Stimulated activated CD8-positive, alpha-beta memory T cell treated with anti-CD3 and anti-CD28 coated beads, Interleukin-15, amount 100 ng/mL, for 4 hours (primary cell): ENCODE data around the gene SLC39A2.
A peak's percentile ranks its signal among the peaks of the same experiment; 100 is the strongest.
"Not testable (repeated sequence)": the region's sequence is repeated elsewhere in the genome, so short reads cannot be mapped to it uniquely, and the experiment has no call there.

Experiments
- DNase-seq, 2 donors: peaks; one replicate each; pipeline ENCODE4 v3.0.0-alpha.2; 2020; ENCODE audit warnings: low read depth in 2 of 2

Gene SLC39A2, protein sequence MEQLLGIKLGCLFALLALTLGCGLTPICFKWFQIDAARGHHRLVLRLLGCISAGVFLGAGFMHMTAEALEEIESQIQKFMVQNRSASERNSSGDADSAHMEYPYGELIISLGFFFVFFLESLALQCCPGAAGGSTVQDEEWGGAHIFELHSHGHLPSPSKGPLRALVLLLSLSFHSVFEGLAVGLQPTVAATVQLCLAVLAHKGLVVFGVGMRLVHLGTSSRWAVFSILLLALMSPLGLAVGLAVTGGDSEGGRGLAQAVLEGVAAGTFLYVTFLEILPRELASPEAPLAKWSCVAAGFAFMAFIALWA

DNA sequence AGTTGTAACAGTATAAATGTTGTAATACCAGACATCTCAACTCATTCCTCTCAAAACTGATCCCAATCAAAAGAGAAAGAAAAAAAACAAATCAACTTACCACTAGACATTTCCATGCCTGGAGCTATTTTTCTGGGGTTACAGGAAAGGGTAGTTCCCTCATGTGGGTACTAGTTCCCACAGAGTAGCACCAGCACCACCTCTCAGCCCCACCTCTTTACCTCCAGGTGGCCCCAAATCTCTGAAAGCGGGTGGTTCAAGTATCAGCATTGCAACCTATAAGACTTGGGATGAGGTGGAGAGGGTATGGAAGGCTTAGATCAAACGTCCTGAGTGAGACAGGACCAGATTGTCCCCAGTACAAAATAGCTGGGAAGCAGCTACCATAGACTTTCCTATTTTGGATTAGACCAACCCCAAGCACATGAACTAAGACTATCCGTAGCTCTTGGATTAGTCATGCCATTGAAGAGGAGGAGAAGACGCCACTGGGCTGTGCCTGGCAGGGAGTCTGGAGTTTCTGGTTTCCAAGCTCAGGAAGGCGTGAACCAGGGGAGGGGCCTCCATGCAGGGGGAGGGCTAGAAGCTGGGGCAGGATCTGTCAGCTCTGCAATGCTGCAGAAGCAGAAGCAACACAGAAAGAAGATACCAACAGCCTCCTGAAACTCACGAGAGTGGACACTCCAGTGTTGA lies at the start of gene SLC39A2:
SLC39A2 (plus strand) TSS at position 620 of the 693 bp plus-strand sequence. CDS start 154 bp downstream, outside the sequence.
- no peak for DNase-seq

DNA sequence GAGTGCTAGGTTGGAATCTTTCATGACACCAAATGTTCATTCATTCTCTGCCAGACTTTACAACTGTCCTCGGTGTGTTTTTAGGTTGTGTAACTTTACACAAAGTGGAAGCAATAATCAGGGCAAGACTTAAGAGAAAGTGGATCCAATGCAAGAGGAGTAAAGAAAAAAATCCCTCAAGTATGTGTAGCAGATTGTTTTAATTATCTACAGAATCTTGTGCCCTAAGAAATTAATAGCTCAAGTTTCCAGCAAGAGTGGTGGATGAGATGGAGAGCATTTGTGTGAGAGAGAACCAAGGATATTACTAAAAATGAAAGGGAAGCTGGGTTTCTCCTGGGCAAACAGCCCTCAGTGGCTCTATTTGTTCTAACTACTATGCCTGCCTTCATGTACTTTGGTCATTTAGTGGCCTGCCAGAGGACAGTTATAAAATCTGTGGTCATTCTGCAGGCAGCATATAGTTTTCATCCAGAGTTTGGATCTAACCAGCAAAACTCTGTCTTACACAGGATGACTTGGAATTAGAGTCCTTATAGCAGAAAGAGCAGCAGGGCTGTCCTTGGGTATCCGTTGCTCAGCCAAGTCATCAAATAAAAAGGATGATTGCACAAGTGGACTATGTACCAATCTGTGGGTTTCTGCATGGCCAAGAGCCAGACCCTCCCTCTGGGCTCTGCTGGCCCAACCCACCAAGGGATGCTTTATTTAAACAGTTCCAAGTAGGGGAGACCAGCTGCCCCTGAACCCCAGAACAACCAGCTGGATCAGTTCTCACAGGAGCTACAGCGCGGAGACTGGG lies 44.2 kb upstream of the SLC39A2 start, which contains the start of gene RNASE2:
RNASE2 (plus strand) TSS at position 752 of the 802 bp plus-strand sequence. CDS start 285 bp downstream, outside the sequence.
- not testable (repeated sequence) for DNase-seq

DNA sequence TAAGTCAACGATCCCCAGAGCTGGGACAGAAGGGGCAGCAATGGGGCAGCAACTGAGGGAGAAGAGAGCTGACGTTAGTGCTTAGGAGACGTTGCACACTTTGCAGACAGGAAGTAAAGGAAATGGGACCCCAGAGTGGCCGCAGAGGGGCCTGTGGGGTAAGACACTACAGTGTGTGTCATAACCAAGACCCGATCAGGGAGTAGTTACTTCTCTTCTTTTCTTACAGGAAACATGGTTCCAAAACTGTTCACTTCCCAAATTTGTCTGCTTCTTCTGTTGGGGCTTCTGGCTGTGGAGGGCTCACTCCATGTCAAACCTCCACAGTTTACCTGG lies 43.6 kb upstream of the SLC39A2 start:
- DNase-seq: not testable (repeated sequence)

DNA sequence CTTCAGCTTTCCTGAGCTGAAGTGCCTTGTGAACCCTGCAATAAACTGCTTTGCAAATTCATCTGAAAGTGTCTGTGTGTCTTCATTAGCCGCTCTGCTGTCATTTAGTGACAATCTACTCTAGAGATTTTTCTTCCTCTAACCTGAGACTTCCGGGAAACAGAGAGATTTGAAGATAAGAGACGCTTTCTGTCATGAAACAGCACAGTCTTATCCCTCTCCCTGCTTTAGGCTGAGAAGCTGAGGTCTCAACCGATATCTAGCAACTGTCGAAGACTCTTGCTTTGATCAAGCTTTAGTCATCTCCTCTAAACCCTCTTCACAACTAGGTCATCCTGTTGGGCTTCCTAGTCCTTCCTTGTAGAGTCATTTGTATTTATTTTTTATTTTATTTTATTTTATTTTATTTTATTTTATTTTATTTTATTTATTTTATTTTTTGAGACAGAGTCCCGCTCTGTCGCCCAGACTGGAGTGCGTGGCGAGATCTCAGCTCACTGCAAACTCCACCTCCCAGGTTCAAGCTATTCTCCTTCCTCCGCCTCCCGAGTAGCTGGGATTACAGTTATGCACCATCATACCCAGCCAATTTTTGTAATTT lies 42.6 kb upstream of the SLC39A2 start:
- no peak for DNase-seq

DNA sequence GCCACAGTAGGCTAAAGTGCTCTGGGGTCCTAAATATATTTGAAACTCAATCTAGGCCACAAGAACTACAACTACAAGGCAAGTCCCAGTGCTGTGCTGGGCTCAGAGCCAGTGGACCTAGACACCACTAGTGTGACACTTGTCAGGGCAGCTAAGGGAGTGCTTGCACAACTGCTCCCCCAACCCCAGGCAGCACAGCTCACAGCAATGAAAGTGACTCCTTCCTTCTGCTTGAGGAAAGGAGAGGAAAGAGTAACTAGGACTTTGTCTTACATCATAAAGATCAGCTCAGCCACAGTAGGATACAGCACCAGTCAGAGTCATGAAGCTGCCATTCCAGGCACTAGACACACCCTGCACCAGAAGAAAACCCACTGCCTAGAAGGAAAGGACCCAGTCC lies 40.1 kb upstream of the SLC39A2 start:
- not testable (repeated sequence) for DNase-seq

DNA sequence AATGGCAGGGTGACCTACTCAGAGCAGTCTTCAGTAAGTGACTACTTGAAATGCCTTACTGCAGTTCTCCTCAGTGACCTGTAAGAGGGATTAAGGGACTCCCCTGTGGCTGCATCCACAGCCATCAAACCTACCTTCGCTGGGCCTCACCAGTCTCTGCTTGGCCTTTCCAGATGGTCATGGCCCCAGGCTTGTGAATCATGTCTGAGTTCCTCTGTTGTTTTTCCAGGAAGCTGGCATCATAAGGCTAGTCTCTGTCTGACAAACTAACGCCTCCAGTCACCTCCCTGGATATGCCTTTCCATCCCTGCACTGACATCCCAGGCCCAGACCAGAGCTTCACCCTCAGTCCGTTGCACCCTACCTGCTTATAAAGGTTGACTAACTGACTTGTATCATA lies 29.8 kb upstream of the SLC39A2 start:
- DNase-seq: no peak

DNA sequence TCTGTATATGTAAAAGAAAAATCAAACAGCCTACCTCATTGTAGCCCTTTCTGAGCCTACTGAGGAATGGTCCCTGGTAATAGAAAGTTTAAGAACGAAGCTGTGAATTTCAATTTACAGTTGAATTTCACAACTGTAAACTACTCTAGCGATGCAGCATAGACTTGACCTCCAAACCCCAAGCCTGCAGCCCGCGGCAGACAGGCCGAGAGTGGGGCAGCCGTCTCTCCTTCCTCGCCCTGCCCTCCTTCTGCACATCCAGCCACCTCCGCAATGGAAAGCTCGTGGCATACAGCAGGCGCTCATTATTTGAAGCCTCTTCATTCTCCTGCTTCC lies 28.5 kb upstream of the SLC39A2 start:
- DNase-seq: no peak

DNA sequence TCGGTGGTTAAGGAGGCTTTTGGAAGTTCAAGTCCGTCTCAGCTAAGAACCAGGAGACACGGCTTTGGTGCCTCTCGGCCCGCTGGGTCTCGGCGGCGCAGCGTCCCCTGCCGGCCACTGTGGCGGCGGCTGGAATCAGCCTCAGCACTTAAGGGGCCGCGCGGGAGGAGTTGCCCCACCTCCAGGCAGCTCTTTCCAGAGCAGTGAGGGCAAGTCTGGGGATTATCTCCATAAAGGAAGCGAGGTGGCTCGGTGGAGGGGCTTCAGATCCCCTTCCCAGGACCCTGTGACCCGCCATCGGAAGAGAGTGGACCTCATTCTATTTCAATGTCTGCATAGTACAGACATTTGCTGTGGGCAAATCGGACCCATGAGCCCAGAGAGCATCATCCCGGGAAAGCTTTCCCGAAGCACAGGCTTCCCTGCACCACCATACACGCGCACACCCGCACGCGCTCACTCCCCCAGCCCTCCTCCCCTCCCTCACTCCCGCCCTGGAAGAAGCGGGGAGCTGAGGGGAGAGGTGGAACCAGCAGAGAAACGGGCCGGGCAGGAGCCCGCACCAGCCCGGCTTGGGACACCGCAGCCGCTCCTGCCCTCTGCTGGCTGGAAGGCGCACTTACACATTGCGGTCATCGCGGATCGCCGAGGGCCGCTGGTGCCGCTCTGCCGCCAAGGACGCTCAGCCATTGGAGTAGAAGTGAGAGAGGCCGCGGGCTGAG lies 27.9 kb upstream of the SLC39A2 start:
- DNase-seq: peak; percentile 34 to 53

DNA sequence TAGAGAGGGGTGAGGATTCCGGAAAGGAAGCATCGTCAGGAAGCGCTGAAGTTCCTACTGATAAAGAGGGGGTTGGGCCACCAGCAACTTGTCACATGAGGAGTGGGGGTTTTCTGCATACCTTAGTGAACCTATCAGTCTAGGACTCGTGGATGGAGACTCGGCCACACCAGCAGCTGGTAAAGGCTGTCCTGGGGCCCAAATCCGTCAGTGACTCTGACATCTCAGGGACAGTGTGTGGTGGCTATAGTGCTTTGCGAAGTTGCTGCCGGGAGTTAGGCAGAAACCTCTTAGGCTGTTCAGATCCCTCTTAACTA lies 27.4 kb upstream of the SLC39A2 start:
- no peak for DNase-seq

DNA sequence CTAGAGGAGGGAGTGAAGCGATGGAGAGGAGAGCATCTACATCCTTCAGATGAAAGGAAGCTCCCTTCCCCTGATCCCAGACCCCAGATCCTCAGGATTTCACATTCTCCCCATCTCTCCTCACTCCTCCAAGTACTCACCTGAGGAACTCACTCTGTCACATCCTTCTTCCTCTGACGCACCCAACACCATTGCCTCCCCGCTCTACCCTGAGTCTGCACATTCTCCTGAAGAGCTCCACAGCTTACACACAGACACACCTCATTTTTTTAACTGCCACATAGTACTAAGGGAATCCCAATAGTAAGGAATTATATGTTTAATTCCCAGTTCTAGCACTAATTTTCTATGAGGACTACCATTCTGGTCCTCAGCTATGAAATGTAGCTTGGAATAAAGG lies 25.6 kb upstream of the SLC39A2 start:
- no peak for DNase-seq

DNA sequence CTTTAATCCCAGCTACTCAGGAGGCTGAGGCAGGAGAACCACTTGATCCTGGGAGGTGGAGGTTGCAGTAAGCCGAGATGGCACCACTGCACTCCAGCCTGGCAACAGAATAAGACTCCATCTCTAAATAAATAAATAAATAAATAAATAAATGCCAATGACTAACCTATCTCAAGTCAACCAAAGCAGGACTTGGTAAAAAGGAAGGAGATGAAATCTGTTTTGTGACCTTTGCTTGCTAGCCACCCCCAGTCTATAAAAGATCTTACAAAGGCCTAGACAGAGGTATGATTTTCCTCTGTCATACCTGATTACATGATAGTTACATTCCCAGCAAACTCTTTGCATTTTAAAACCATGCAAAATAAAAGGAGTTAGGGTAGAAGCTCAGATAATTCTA lies 22.8 kb upstream of the SLC39A2 start:
- DNase-seq: no peak

DNA sequence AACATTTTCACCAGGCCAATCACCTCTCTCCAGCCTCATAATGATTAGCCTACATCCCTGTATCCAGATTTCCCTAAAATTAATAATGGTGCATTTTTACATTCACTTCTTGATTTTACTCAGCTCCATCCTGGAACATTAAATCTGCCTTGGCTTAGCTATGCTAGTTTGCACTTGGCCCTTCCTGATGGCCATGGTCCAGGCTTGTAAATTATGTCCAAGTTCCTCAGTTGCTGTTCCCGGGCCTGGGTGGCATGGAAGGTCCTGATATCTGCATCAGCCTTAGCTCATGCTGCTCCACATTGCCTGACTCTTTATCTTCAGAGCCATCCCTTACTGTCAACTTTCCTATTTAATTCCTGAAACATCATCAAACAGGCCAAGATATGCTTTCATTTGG lies 20.4 kb upstream of the SLC39A2 start:
- no peak for DNase-seq

DNA sequence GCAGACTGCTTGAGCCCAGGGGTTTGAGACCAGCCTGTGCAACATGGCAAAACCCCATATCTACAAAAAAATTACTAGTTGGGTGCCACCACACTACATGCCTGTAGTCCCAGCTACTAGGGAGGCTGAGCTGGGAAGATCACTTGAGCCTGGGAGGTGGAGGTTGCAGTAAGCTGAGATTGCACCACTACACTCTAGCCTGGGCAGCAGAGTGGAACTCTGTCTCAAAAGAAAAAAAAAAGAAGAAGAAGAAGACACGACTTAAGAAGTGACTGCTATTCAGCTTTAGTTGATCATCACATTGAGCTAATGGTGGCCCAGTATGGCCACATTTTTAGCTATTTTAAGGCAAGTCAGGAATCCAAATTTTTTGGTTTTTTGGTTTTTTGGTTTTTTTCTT lies 18.2 kb upstream of the SLC39A2 start:
- DNase-seq: no peak

DNA sequence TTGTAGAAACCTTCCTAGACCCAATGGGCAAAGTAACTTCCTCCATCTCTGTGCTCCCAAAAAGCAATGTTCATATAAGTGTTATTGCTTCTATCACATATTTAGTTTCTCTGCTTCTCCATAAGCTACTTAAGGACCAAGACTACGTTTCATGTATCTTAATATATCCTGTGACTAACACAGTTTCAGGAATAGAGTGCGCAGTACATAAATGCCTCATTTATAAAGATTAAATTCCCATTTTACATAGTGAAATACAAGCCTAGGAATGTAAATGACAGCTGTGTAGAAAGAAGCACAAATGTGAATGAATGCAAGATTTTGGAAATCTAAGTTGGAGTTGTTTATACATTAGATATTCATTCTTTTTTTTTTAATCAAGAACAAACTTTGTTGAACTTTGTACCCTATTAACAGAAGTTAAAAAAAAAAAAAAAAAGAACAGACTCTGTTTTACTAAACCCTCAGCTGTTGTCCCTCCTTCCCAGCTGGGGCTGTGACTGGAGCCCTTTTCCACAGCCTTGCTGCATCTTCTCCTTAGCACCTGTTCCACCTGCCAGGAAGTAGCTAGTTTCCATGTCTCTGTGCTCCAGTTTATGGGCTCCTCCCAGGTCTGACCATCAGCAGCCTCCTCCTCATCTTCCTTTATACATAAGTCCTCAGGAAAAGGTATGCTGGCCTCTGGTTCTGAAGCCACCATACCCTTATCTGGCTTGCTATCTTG lies 16.3 kb upstream of the SLC39A2 start:
- DNase-seq: no peak

DNA sequence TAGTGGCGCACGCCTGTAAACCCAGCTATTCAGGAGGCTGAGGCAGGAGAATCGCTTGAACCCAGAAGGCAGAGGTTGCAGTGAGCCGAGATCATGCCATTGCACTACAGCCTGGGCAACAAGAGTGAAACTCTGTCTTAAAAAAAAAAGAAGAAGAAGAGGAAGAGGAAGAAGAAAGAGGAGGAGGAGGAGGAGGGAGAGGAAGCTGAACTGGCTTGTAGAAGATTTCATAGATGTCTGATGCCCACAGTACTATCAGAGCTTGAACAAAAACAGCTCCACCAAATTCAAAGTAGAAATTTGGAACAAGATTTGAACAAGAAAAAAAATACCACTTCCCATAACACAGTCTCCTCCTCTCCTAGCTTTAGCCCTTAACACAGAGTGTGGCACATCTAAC lies 13.4 kb upstream of the SLC39A2 start:
- DNase-seq: not testable (repeated sequence)

DNA sequence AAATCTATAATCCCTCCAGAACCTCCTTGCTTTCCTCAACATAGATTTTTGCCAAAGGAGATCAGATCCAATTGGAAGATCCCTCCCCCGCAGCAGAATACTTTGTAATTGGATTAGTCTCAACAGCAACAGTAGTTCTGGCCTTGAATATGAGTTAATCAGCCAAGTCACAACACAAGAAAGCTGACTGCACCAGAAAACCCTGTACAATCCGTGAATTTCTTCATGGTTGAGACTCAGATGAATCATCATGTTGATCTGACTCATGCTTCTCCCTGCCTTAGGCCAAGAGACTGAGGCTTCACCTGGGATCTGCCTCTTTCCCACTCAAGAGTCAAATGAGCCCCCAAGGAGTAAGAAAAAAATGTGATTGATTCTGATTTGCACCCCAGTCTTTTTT lies 12.3 kb upstream of the SLC39A2 start:
- DNase-seq: no peak

DNA sequence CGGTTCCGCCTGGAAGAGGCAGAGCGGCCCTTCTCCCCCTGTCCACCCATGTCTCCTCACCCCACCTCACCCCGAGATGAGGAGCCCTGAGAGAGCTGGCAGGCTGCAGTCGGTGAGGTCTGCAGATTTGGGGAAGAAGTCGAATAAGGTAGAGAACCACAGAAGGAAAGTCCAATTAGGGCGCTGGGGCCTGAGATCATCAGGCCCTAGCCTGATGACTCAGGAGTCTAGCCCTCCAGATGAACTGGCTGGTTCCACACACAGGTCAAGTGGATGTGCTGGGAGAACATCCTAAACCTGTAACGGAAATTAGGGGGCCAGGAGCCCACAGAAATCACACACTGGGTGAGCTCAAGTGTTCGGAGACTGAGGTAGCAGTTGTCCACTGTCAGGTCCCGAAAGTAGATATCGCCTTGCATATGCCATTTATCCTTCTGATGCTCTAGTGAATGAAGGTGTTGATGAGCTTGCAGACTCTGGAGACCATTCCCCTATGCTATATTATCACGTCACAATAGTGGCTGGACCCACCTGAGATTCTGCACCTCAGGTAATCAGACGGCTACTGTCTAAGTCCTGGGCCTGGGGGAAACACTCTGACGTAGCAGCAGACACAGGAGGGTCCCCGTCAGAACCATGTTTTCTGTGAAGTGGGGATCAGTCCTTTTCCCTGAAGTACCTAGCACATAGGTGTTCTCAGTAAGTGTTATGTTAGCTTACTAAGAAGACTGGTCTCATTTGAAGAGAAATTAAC lies 10.2 kb upstream of the SLC39A2 start:
- DNase-seq: no peak

DNA sequence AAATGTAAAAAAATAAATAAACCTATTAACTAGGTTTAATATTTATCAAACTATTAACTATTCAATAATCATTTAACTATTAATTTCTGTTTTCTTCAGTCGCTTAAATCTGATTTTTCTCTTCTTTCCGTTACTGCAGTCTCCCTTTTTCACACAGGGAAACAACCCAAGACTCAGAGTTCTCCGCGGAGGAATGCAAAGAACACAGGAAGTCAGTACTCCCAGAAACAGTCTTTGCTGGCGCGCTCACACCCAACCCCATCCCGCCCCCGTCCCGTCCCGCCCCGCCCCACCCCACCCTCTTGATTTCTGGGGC lies 9.7 kb upstream of the SLC39A2 start:
- no peak for DNase-seq

DNA sequence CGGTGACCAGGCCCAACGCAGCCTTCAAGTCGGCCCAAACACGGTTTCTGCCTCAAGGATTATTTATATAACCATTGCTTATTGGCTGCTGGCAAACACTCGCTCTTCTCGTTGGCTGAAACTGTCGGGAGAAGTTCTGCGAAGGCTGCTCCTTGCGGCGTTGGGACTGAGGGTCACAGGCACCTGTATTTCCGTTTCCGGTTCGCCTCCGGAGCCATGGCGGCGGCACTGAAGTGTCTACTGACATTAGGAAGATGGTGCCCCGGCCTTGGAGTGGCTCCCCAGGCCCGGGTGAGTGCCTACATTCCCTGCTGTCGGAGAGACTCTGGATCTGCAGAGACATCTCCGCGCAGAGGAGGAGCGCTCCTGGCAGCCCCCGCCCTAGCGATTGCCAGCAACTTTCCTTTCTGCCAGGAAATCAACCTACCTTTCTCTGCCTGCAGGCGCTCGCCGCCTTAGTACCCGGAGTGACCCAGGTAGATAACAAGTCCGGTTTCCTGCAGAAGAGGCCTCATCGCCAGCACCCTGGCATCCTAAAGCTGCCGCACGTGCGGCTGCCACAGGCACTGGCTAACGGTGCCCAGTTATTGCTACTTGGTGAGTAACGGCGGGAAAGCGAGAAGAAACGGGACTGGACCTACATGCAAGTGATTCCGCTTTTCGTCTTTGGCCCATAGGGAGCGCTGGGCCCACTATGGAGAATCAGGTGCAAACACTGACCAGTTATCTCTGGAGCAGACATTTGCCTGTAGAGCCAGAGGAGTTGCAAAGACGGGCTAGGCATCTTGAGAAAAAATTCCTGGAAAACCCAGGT lies 9.1 kb upstream of the SLC39A2 start, which contains the start of gene METTL17:
METTL17 (plus strand) TSS at position 194 of the 814 bp plus-strand sequence; CDS start at position 217, 23 bp downstream.
- peak; percentile 67 to 72 for DNase-seq

DNA sequence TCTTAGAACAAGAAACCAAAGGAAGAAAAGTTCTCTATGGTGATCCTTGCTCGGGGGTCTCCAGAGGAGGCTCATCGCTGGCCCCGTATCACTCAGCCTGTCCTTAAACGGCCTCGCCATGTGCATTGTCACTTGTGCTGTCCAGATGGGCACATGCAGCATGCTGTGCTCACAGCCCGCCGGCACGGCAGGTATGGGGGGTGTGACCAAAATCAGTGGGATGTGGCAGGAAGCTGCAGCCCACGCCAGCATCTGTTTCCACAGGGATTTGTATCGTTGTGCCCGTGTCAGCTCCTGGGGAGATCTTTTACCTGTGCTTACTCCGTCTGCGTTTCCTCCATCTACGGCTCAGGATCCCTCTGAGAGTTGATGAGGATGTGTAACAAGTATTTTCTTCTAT lies 2.6 kb upstream of the SLC39A2 start:
- DNase-seq: no peak
